ENCODE measurements around the gene DNHD1.
A peak's percentile ranks its signal among the peaks of the same experiment; 100 is the strongest.

DNHD1 gene

DNA sequence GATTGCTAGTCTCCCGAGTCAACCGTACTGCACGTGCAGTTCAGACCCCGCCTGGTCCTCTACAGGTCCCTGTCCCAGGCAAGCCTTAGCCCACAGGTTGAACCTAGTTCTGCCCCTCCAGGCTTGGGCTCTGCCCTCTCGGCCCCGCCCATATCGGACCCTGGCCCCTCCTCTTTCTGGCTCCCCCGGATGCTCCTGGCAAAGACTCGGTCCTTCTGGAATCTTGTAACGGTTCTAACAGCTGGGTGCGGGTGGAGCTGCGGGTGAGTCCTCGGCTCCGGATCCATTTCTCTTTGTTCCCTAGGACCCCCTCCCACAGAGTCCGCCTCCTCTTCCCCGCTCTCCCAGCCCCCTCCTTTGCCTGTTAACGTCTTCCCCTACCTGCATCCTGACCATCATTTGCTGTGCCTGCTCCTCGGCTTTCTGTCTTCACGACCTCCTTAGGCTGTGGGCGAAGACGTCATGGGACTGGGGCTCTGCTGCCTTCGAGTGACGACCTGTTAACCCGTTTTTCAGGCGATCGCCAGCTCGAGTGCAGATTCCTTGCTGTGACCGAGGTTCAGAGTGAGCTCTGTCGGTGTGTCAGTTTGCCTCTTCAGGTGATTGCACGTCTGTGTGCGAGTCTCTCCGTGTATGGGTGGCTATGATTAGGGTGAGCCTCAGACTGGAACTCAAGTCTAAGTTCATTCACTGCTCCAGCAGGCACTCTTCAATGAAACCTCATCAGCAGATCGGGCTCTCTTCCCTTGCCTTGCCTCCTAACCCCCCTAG, at the start of gene DNHD1:
TSS of gene DNHD1 (plus strand) at position 212 of the 771 bp plus-strand sequence. CDS start 936 bp downstream, outside the sequence.
- DNase-seq = no peak

DNA sequence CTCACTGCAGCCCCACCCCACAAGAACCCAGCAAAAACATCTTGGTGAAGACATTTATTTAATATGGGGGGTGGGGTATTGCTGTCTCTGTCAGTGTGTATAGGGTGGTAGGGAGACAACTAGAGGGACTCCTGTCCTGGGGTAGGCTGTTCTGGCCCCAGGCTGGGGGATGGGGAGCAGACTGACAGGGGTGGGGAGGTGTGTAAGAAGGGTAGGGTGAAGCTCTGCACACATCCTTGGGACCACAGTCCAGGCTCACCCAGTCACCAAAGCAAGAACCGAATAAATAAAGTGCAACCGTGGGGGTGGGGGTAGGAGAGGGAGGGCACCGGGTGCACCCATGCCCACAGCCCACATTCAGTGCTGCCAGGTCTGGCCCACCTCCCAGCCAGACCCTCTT, 48.5 kb upstream of the DNHD1 start:
- DNase-seq = no peak

GRCh38 chr11:6452219-6452618, 44.9 kb upstream of the DNHD1 start:
- DNase-seq = no peak

DNA sequence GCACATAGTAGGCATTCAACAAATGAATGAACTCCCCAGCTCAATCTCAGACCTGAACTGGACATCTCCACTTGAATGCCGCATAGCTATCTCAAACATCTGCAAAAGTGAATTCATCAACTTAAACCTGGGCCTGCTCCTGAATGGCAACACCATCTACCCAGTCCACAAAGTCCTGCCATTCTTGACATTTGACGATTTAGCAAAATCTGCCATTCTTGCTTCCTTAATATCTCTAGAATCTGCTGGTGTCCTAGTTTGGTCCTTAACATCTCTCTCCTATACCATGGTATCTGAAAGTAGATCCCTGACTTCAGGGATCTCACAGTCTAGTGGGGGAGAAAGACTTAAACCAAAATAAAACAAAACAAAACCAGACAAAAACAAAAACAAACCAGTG, 43.9 kb upstream of the DNHD1 start:
- no peak for DNase-seq

GRCh38 chr11:6455070-6455469, 42.0 kb upstream of the DNHD1 start:
- DNase-seq = no peak

DNA sequence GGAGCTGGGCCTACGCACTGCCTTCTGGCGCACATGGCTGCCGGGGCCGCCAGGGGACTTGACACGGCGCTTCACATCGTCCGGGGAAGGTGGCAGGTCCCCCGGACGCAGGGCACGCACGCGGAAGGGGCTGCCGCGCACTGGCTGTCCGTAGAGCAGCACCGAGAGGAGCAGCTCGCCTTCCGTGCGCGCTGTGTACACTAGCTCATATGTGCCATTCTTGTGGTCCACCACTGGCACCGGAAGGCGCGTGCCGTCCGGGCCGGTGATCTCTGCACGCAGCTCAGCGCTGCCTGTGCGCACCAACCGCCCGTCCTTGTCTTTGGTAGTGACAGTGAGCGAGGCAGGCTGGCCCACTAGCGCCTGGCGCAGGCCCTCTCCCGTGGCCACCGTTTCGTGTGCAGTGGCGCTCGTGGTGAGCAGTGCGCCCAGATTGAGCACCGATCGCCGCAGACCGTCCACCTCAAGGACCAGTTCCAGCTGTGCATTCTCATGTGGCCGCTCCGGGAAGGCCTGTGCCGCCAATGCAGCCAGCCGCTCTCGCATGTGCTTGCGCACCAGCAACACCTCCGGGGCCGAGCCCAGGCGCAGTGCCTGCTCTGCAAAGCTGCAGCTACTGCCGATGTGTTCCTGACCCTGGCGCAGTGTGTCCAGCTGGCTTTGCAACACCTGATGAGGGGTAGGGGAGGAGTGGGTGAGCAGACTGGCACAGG, 40.6 kb upstream of the DNHD1 start:
- DNase-seq = no peak

DNA sequence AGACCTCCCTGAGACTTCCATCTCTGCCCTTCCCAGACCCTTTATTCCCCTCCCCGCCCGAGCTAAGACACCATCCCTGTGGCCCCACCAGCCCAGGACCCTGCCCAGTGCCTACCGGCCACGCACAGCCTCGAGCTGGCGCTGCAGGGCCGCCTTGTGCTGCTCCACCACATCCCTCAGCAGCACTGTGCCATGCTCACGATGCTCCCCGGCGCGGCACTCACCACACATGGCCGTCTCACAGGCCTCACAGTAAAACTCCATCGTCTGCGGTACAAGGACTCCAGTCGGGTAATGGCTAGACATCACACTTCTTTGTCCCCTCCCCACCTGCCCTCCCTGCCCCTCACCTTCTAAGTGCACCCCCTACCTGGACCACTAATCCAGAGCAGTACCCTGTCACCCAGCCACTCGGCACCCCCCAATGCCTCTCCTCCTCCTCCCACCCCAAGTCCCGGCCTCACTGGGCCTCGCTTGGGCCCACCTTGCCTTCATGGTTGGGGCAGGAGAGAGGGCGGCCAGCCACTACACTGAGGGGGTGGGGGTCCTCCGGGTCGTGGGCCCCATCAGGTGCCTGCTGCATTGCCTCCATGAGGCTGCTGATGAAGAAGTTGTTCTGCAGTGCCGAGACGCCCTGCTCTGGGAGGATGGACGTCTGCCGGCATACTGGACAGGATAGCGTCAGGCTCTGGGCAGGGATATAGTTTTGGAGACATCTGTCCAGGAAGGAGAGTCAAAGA, 39.3 kb upstream of the DNHD1 start:
- DNase-seq = no peak

DNA sequence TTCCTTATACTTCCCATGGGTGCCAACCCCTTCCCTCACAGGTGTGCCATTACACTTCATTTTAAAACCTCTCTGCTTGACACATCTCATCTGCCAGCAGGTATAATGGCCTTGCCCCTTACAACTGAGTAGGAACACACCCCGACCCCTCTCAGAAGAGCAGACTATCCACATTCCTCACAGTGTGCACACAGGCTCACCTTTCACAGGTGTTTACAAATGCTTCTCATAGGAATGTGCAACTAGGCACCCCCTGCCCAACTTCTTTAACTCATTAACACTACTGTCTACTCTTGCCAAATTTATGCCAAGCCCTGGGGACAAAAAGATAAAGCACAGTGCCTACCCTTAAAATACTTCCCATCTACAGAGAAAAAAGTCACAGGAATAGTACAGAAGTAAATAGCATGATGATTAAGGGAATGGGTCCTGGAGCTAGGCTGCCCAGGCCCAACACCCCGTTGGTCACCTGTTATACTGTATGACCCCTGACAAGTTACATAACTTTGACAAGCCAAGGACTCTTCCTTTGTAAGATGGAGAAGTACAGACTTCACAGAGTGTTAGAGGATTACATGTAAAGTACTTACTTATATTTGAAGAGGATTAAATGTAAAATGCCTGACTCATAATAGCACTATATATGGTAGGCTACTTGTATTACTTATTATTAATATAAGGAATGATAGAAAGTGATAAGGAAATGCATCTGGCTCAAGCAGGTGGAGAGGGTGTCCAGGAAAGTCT, 38.6 kb upstream of the DNHD1 start:
- DNase-seq = no peak

DNA sequence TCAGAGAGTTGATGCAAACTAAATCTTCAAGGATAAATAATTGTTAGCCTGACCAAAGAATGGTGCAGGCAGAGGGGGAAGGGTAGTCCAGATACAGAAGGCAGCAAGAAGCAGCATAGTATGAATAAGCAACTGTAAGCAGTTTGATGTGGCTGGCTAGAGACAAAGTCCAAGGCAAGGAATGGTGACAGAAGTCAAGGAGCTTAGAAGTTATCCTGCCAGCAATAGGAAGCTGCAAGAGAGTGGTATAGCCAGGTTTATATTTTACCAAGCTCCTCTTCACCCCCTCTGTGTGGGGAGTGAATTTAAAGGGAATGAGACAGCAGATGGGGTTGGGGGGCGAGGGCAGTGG, 38.0 kb upstream of the DNHD1 start:
- no peak for DNase-seq

GRCh38 chr11:6468712-6469495, 28.2 kb upstream of the DNHD1 start:
- DNase-seq = peak; percentile 21 to 73

DNA sequence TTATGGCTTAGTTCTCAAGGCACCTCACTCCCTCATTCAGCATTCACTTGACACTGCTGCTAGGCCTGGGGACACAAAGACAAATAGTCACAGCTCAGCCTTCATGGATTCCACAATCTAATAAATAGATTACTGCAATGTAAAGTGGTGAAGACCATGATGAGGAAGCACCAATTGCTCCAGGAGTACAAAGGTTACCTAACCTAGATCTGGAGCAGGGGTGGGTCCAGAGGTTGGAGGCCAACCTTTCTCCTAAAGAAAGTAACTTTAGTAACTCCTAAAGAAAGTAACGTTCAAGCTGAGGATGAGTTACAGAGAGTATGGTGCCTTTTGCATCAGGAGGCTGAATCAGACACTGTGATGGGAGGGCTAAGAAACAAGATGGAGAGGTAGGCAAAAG, 27.5 kb upstream of the DNHD1 start:
- no peak for DNase-seq

GRCh38 chr11:6472934-6473333, 24.1 kb upstream of the DNHD1 start:
- no peak for DNase-seq

- peak; percentile 80 to 83 for DNase-seq
Measured at GRCh38 chr11:6473451-6474412, 23.3 kb upstream of the DNHD1 start, which contains the start of gene TRIM3. TRIM3 (minus strand) TSS chr11:6473941; CDS start chr11:6465695, 8,246 bp downstream.

DNA sequence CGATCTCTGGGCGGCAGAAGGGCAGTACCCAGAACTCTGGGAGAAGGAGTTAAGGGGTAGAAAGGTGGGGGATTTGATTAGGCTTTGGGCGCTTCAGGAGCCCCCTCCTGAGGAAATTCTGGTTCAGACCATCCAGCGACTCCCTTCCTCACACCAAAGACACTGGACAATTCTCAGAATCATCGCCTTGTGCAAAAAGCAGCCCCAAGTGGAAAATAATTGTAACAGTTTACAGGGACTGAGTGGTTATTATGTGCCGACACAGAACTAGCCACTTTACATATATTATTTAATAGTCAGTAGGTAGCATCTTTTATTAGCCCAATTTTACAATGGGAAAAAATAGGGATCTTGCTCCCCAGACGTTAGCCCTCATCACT, 22.7 kb upstream of the DNHD1 start:
- no peak for DNase-seq

- DNase-seq = no peak
Measured at GRCh38 chr11:6474806-6475500, 22.1 kb upstream of the DNHD1 start.

- no peak for DNase-seq
Measured at GRCh38 chr11:6475936-6476335, 21.1 kb upstream of the DNHD1 start.

DNA sequence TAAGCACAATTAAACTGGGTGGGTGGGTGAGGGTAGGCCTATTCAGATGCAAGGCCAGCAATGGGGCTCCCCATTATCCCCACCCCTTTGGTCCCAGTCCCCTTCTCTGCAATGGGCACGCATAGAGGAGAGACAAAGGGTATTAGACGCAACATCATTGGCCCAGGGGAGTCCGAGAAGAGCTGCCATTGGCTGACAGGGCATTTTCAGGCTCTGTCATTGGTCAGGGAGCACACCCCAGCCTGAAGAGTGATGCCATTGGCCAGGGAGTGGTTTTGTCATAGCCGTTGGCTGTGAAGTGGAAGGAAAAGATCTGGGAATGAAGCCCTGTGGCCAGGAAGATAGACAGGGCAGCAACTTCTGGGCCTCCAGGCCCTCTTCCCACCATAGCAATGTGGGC, 20.5 kb upstream of the DNHD1 start:
- DNase-seq = no peak

DNA sequence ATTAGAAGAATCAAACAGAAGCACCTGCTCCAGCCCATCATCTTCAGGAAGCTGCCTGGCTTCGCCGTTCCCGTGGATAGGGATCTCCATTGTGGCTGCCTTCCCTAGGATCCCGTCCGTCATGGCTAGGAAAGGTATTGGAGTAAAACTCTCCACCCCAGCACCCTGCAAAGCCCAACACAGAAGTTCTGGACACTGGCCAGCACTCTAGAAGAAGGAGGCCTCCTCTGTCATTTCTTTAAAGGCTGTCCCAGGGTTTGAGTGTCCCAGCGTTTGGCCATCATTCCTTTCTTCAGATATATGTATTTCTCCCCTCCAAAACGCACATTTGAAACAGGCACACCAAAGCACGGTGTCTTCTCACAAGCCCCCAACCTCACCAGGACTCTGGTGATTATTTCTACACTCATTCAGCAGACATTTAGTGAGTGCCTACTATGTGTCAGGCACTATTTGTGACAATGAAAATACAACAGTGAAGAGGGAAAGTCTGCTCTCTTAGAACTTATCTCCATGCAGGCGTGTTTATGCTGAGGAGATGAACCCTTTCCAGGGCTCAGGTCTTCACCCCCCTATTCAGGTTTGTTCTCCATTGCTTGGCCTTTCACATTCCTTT, 16.7 kb upstream of the DNHD1 start:
- DNase-seq = no peak

DNA sequence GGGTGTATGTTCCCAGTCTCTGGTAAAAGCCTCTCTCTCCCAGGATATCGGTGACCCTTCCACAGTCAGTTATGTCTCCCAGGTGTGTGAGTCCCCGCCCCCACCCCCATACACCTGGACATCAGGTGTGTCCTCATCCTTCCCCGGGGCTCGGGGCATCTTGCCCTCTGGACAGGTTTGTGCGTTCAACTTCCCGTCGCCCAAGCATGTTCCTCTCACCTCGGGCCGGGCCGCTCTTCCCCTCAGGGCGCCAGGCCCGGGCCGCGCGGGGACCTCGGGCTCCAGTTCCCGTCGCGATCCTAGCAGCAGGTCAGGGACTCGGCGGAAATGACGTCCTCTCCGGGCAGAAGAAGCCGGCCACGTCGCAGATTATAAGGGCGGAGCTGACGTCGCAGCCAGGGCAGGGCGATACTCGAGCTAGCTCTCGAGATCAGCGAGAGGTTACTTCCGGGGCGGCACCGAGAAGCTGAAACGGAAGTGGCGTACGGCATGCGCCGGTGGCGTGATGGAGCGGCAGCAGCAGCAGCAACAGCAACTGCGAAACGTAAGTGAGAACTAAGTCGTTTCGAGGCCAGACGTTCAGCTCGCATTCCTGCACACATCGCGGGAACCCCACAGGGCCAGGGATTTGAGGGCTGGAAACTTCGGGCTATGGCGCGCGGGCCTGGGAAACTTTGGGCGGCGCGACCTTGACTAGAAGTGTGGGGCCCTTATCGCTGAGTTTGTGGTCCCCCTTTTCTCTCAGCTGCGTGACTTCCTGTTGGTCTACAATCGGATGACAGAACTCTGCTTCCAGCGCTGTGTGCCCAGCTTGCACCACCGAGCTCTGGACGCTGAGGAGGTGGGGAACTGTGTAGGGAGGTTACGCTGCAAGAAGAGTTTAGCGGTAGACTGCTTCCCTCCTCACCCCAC, 15.8 kb upstream of the DNHD1 start, which contains the start of the genes ARFIP2 and TIMM10B:
TSS of gene ARFIP2 (minus strand) at position 320 of the 912 bp plus-strand sequence. CDS start 910 bp downstream, outside the sequence.
TSS of gene TIMM10B (plus strand) at position 490 of the 912 bp plus-strand sequence. CDS start at position 506, 16 bp downstream.
- peak; percentile 97 for DNase-seq
